ENCODE measurements around the gene CHAF1B. TPM values are rescaled to one million over a fixed set of nuclear protein-coding genes. Genes with fewer than 3 reads are reported as not detected.

Gene CHAF1B
- total RNA-seq, 2 experiments from 2014 or later = 9.9 to 24.0 TPM

- CTCF ChIA-PET (ENCODE audit: unreplicated experiment) = no interaction called here
- POLR2A ChIA-PET = no interaction called here
- H3K9me3 ChIP-seq (ENCODE audit: low read length) = no peaks in the 10 kb centered on the region
- no peaks in the 10 kb centered on the region for H3K4me1 ChIP-seq (ENCODE audit: insufficient read depth, low read length, poor library complexity, severe bottlenecking)
- H3K27ac ChIP-seq (ENCODE audit: low read depth, low read length, poor library complexity, severe bottlenecking) = no peak overlapping the region
- H3K79me2 ChIP-seq (ENCODE audit: insufficient read depth, low read depth, low read length) = no peaks in the 10 kb centered on the region
- intact Hi-C loops (cut with micrococcal nuclease; ENCODE audit: unreplicated experiment) = no loop called here
- H2AFZ ChIP-seq (ENCODE audit: low read length) = no peak overlapping the region
- no peak overlapping the region for H3K4me2 ChIP-seq (ENCODE audit: low read length)
- no TSS peak for BruUV-seq (replicated peaks)
- H4K20me1 ChIP-seq (ENCODE audit: insufficient read depth, low read length) = no peaks in the 10 kb centered on the region
- H3K4me3 ChIP-seq (ENCODE audit: low read depth, low read length, poor library complexity, severe bottlenecking) = no peak overlapping the region
- DNase-seq (ENCODE audit: low spot score) = no peak
- TF ChIP-seq, protein P1, sequence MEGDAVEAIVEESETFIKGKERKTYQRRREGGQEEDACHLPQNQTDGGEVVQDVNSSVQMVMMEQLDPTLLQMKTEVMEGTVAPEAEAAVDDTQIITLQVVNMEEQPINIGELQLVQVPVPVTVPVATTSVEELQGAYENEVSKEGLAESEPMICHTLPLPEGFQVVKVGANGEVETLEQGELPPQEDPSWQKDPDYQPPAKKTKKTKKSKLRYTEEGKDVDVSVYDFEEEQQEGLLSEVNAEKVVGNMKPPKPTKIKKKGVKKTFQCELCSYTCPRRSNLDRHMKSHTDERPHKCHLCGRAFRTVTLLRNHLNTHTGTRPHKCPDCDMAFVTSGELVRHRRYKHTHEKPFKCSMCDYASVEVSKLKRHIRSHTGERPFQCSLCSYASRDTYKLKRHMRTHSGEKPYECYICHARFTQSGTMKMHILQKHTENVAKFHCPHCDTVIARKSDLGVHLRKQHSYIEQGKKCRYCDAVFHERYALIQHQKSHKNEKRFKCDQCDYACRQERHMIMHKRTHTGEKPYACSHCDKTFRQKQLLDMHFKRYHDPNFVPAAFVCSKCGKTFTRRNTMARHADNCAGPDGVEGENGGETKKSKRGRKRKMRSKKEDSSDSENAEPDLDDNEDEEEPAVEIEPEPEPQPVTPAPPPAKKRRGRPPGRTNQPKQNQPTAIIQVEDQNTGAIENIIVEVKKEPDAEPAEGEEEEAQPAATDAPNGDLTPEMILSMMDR (conservative IDR thresholded peaks at IDR 0.05; ENCODE audit: low read length) = no peak
- TF ChIP-seq EZH2phosphoT487 (IDR thresholded peaks at IDR 0.05; ENCODE audit: borderline replicate concordance, low read depth, low read length) = no peak
- no peaks in the 10 kb centered on the region for H3K9me2 ChIP-seq (ENCODE audit: insufficient read depth, low read length)
- no peaks in the 10 kb centered on the region for H3K36me3 ChIP-seq (ENCODE audit: insufficient read depth, low read length)
Observed at GRCh38 chr21:36431252-36431651, 46.1 kb downstream of the CHAF1B start.

- ChIA-PET CTCF (ENCODE audit: unreplicated experiment) (no interaction called here), POLR2A (no interaction called here)
- no peaks in the 10 kb centered on the region for H3K36me3 ChIP-seq (ENCODE audit: insufficient read depth, low read length)
- H3K4me2 ChIP-seq (ENCODE audit: low read length) = no peak overlapping the region
- no peaks in the 10 kb centered on the region for H3K9me2 ChIP-seq (ENCODE audit: insufficient read depth, low read length)
- no peaks in the 10 kb centered on the region for H4K20me1 ChIP-seq (ENCODE audit: insufficient read depth, low read length)
- TF ChIP-seq EZH2phosphoT487 (IDR thresholded peaks at IDR 0.05; ENCODE audit: borderline replicate concordance, low read depth, low read length) = no peak
- TF ChIP-seq, protein P1 (conservative IDR thresholded peaks at IDR 0.05; ENCODE audit: low read length) = no peak
- H3K4me1 ChIP-seq (ENCODE audit: insufficient read depth, low read length, poor library complexity, severe bottlenecking) = no peaks in the 10 kb centered on the region
- H3K27ac ChIP-seq (ENCODE audit: low read depth, low read length, poor library complexity, severe bottlenecking) = no peak overlapping the region
- H3K4me3 ChIP-seq (ENCODE audit: low read depth, low read length, poor library complexity, severe bottlenecking) = no peak overlapping the region
- no peak for DNase-seq (ENCODE audit: low spot score)
- H3K79me2 ChIP-seq (ENCODE audit: insufficient read depth, low read depth, low read length) = no peaks in the 10 kb centered on the region
- H3K9me3 ChIP-seq (ENCODE audit: low read length) = no peaks in the 10 kb centered on the region
- intact Hi-C loops (cut with micrococcal nuclease; ENCODE audit: unreplicated experiment) = no loop called here
- H2AFZ ChIP-seq (ENCODE audit: low read length) = no peak overlapping the region
- no TSS peak for BruUV-seq (replicated peaks)
Observed at GRCh38 chr21:36433059-36433709, 48.0 kb downstream of the CHAF1B start.

- H3K36me3 ChIP-seq (ENCODE audit: insufficient read depth, low read length) = no peaks in the 10 kb centered on the region
- no peak overlapping the region for H2AFZ ChIP-seq (ENCODE audit: low read length)
- ChIA-PET POLR2A (interaction anchor here (0.7 kb wide), 1 partner anchor 239 kb away, joined by 3 read pairs; no protein-coding TSS in a partner anchor), CTCF (ENCODE audit: unreplicated experiment) (no interaction called here)
- H3K79me2 ChIP-seq (ENCODE audit: insufficient read depth, low read depth, low read length) = no peaks in the 10 kb centered on the region
- intact Hi-C loops (cut with micrococcal nuclease; ENCODE audit: unreplicated experiment) = no loop called here
- no peak for DNase-seq (ENCODE audit: low spot score)
- no peak overlapping the region for H3K4me3 ChIP-seq (ENCODE audit: low read depth, low read length, poor library complexity, severe bottlenecking)
- BruUV-seq (replicated peaks) = no TSS peak
- no peak overlapping the region for H3K4me2 ChIP-seq (ENCODE audit: low read length)
- H3K9me2 ChIP-seq (ENCODE audit: insufficient read depth, low read length) = no peaks in the 10 kb centered on the region
- H4K20me1 ChIP-seq (ENCODE audit: insufficient read depth, low read length) = no peaks in the 10 kb centered on the region
- no peaks in the 10 kb centered on the region for H3K9me3 ChIP-seq (ENCODE audit: low read length)
- H3K4me1 ChIP-seq (ENCODE audit: insufficient read depth, low read length, poor library complexity, severe bottlenecking) = no peaks in the 10 kb centered on the region
- no peak overlapping the region for H3K27ac ChIP-seq (ENCODE audit: low read depth, low read length, poor library complexity, severe bottlenecking)
- TF ChIP-seq EZH2phosphoT487 (IDR thresholded peaks at IDR 0.05; ENCODE audit: borderline replicate concordance, low read depth, low read length) = no peak
- TF ChIP-seq, protein P1 (conservative IDR thresholded peaks at IDR 0.05; ENCODE audit: low read length) = no peak
Observed at GRCh38 chr21:36434144-36434543, 49.0 kb downstream of the CHAF1B start.
